Left lung (tissue), 10 donors: Measurements from ENCODE around the gene MMS19. TPM values are rescaled to one million over a fixed set of nuclear protein-coding genes. Genes with fewer than 3 reads are reported as not detected.
A peak's percentile ranks its signal among the peaks of the same experiment; 100 is the strongest.

Source experiments
- ATAC-seq: fragments of 200-7000 bp; cut with Tn5 transposase; one replicate; pipeline ENCODE4 v1.9.1; 2020; ENCODE audit warnings: moderate library complexity
- DNase-seq, 4 donors: peaks; one replicate each; pipeline ENCODE4 v3.0.0-alpha.2; 2013 to 2020
- H3K27ac ChIP-seq, 2 donors: fragments of 200-600 bp; sonication (generic) in 1 of 2; one replicate each; pipeline versions ENCODE4 v1.5.0 to v1.8.0; 2020 to 2021
- H3K27me3 ChIP-seq, 2 donors: fragments of 200-600 bp; sonication (generic) in 1 of 2; one replicate each; pipeline versions ENCODE4 v1.5.0 to v1.8.0; 2020 to 2021
- H3K36me3 ChIP-seq, 2 donors: fragments of 200-600 bp; sonication (generic) in 1 of 2; one replicate each; pipeline versions ENCODE4 v1.5.0 to v1.8.0; 2020 to 2021
- H3K4me1 ChIP-seq, 2 donors: fragments of 200-600 bp; one replicate each; pipeline ENCODE4 v1.8.0; 2021
- H3K4me3 ChIP-seq, 2 donors: fragments of 200-600 bp; sonication (generic) in 1 of 2; one replicate each; pipeline versions ENCODE4 v1.5.0 to v1.8.0; 2020 to 2021; ENCODE audit warnings: mild to moderate bottlenecking in 1 of 2
- H3K9me3 ChIP-seq, 2 donors: fragments of 200-600 bp; sonication (generic) in 1 of 2; one replicate each; pipeline versions ENCODE4 v1.5.0 to v1.8.0; 2020 to 2021
- CTCF ChIP-seq, 2 donors: fragments of 200-600 bp; sonication (generic) in 1 of 2; IDR thresholded peaks; one replicate each; pipeline versions ENCODE4 v1.5.0 to v1.8.0; 2021; ENCODE audit warnings: antibody characterized with exemption in 2 of 2
- intact Hi-C, 2 donors: fragments of 100-400 bp; cut with DNase I; formaldehyde crosslinking; loops; one replicate each; pipeline versions ENCODE4 v1.11.2 to v1.14.2; 2022
- polyA plus RNA-seq, 6 donors: library from polyadenylated mRNA; unstranded; fragments of 120-200 nt; gene quantifications; one replicate each; pipeline ENCODE4 v1.2.1, GENCODE V29; 2013; ENCODE audit not compliant: insufficient read length in 6 of 6
- total RNA-seq, 2 donors: library from RNA; stranded (reverse); fragmentation: NEBNext Ultra II Directional; extraction: Animal tissue kit (Norgen Biotek cat#: 25700); gene quantifications; one replicate each; pipeline ENCODE4 v1.2.1, GENCODE V29; 2021
- donor health status: DM: no; HTN: yes; CAD: no.
- donor health status: DM: no; HTN: no; CAD: no.

MMS19 gene
- total and polyA plus RNA-seq, 8 donors = 60.1 to 113 (median 97.4) TPM

- H3K27ac ChIP-seq = no peak overlapping the region
- no peaks in the 10 kb centered on the region for H3K27me3 ChIP-seq
- H3K4me3 ChIP-seq = no peak overlapping the region
- TF ChIP-seq CTCF (IDR thresholded peaks at IDR 0.05) = no peak
- ATAC-seq (no peak), DNase-seq (no peak)
- H3K4me1 ChIP-seq = peaks cover 14 to 35% of the 10 kb centered on the region in 2 donors
- H3K9me3 ChIP-seq = no peaks in the 10 kb centered on the region
- H3K36me3 ChIP-seq = no peaks in the 10 kb centered on the region
- intact Hi-C loops = no loop called here
Measured at GRCh38 chr10:97502916-97503315, 4.7 kb upstream of the MMS19 start.

- Histone ChIP-seq H3K27ac (peak overlapping the region; percentile 91 to 93), H3K9me3 (no peaks in the 10 kb centered on the region), H3K27me3 (no peaks in the 10 kb centered on the region), H3K4me3 (peak overlapping the region; percentile 73 to 96), H3K4me1 (peaks cover 28 to 45% of the 10 kb centered on the region in 2 donors), H3K36me3 (no peaks in the 10 kb centered on the region)
- intact Hi-C loops = no loop called here
- DNase-seq (no peak), ATAC-seq (no peak)
- TF ChIP-seq CTCF (IDR thresholded peaks at IDR 0.05) = no peak
Measured at GRCh38 chr10:97500297-97500575, 2.0 kb upstream of the MMS19 start.

- Histone ChIP-seq H3K36me3 (no peaks in the 10 kb centered on the region), H3K27ac (peak overlapping the region; percentile 91 to 93), H3K27me3 (no peaks in the 10 kb centered on the region), H3K4me1 (peaks cover 30 to 50% of the 10 kb centered on the region in 2 donors), H3K4me3 (peak overlapping the region; percentile 73 to 96), H3K9me3 (no peaks in the 10 kb centered on the region)
- peak; percentile 38 to 85 (median 64) for DNase-seq
- intact Hi-C loops = no loop called here
- TF ChIP-seq CTCF (IDR thresholded peaks at IDR 0.05) = no peak
- no peak for ATAC-seq
Measured at GRCh38 chr10:97499561-97500296, 1.5 kb upstream of the MMS19 start.

- no peak for TF ChIP-seq CTCF (IDR thresholded peaks at IDR 0.05)
- DNase-seq = peak; percentile 35 to 89 (median 60)
- ATAC-seq = peak; percentile 13
Measured at GRCh38 chr10:97498841-97499560, 779 bp upstream of the MMS19 start, which contains the start of gene UBTD1. UBTD1 (plus strand) TSS chr10:97498924; CDS start chr10:97499204, 280 bp downstream.

GRCh38 chr10:97497572-97498075 is 598 bp downstream of the MMS19 start:
- no peak for TF ChIP-seq CTCF (IDR thresholded peaks at IDR 0.05)
- Histone ChIP-seq H3K27ac (peak overlapping the region; percentile 91 to 93), H3K27me3 (no peaks in the 10 kb centered on the region), H3K36me3 (peaks cover 0 to 6% of the 10 kb centered on the region in 2 donors), H3K4me3 (peak overlapping the region; percentile 73 to 96), H3K9me3 (no peaks in the 10 kb centered on the region), H3K4me1 (peaks cover 35 to 55% of the 10 kb centered on the region in 2 donors)
- intact Hi-C loops = no loop called here
- ATAC-seq (peak; percentile 37), DNase-seq (peak in 3 of 4 donors; percentile 61 to 93 (median 84))

More at GRCh38 chr10:97498841-97499560, 779 bp upstream of the MMS19 start, which contains the start of gene UBTD1:
- H3K27ac ChIP-seq = peak within 1 kb of the TSS; percentile 91 to 93
- H3K4me3 ChIP-seq = peak within 1 kb of the TSS; percentile 73 to 96
- H3K36me3 ChIP-seq = no peaks in the 10 kb centered on the region
- intact Hi-C loops = no loop called here
- H3K27me3 ChIP-seq = no peaks in the 10 kb centered on the region
- no peaks in the 10 kb centered on the region for H3K9me3 ChIP-seq
- H3K4me1 ChIP-seq = peaks cover 37 to 58% of the 10 kb centered on the region in 2 donors
